Kidney (tissue), 14 donors: ENCODE data around the gene IFNK. TPM values are rescaled to one million over a fixed set of nuclear protein-coding genes. Genes with fewer than 3 reads are reported as not detected.

Experiments used
- DNase-seq, 5 donors: peaks; one replicate each; pipeline ENCODE4 v3.0.0-alpha.2; 2013 to 2020
- FAIRE-seq: peaks from 2 replicates; lab custom pipeline; 2012; peaks lifted over from hg19 to GRCh38; lab: Jason Lieb, UNC
- H3K27ac ChIP-seq, 2 donors: one replicate each; pipeline ENCODE4 v1.7.0; 2013; ENCODE audit warnings: low read depth in 2 of 2, low read length in 2 of 2, inconsistent platforms in 1 of 2
- H3K27me3 ChIP-seq: one replicate; pipeline ENCODE4 v1.7.1; 2013; ENCODE audit warnings: low read length, inconsistent platforms; ENCODE audit not compliant: control insufficient read depth, insufficient read depth
- H3K36me3 ChIP-seq, 3 donors: one replicate each; pipeline versions ENCODE4 v1.7.0 to v1.7.1; 2013; ENCODE audit warnings: low read length in 3 of 3, control low read depth in 1 of 3, inconsistent platforms in 1 of 3; ENCODE audit not compliant: insufficient read depth in 3 of 3, control insufficient read depth in 2 of 3
- H3K4me1 ChIP-seq, 3 donors: one replicate each; pipeline versions ENCODE4 v1.7.0 to v1.7.1; 2013; ENCODE audit warnings: low read length in 3 of 3, inconsistent platforms in 1 of 3, low read depth in 1 of 3; ENCODE audit not compliant: control insufficient read depth in 2 of 3, insufficient read depth in 2 of 3
- H3K4me3 ChIP-seq, 3 donors: one replicate each; pipeline versions ENCODE4 v1.7.0 to v1.8.1; 2013; ENCODE audit warnings: low read length in 3 of 3, control low read depth in 1 of 3, inconsistent platforms in 1 of 3
- H3K9ac ChIP-seq, 3 donors: one replicate each; pipeline versions ENCODE4 v1.7.0 to v1.7.1; 2013; ENCODE audit warnings: low read length in 3 of 3, control low read depth in 1 of 3, inconsistent platforms in 1 of 3
- H3K9me3 ChIP-seq, 3 donors: one replicate each; pipeline versions ENCODE4 v1.7.0 to v1.7.1; 2013; ENCODE audit warnings: low read length in 3 of 3, control low read depth in 1 of 3, inconsistent platforms in 1 of 3; ENCODE audit not compliant: control insufficient read depth in 2 of 3, insufficient read depth in 1 of 3
- intact Hi-C: fragments of 100-400 bp; cut with DNase I; formaldehyde crosslinking; loops from one replicate; pipeline ENCODE4 v1.11.1; 2022
- polyA plus RNA-seq: library from polyadenylated mRNA; stranded (reverse); fragments of 350-450 nt; fragmentation: Illumina TruSeq; extraction: RNeasy Lipid Tissue Mini Kit (QIAGEN cat#74804); gene quantifications from one replicate; pipeline ENCODE4 v1.2.3, GENCODE V29; 2014; ENCODE audit warnings: low read depth, low replicate concordance; ENCODE audit not compliant: insufficient read depth
- total RNA-seq: library from RNA; stranded (reverse); fragmentation: NEBNext Ultra II Directional; extraction: Animal tissue kit (Norgen Biotek cat#: 25700); gene quantifications from one replicate; pipeline ENCODE4 v1.2.1, GENCODE V29; 2021
- TF ChIP-seq, protein P1 (sequence below): IDR thresholded peaks from 3 replicates; pipeline ENCODE4 v1.5.1; 2012; ENCODE audit warnings: mild to moderate bottlenecking, moderate library complexity, borderline replicate concordance; ENCODE audit not compliant: insufficient read depth; ENCODE audit errors: extremely low read depth
- donor health status: control.
- donor health status: control.
- donor health status: control.
- donor health status: control.
- donor health status: control.
- donor health status: DM: yes; HTN: yes; CAD: no.
- donor health status: Normal renal cell carcinoma (clear cell type).

Gene IFNK
- total and polyA plus RNA-seq, 2 donors from 2014 or later: not detected

DNA sequence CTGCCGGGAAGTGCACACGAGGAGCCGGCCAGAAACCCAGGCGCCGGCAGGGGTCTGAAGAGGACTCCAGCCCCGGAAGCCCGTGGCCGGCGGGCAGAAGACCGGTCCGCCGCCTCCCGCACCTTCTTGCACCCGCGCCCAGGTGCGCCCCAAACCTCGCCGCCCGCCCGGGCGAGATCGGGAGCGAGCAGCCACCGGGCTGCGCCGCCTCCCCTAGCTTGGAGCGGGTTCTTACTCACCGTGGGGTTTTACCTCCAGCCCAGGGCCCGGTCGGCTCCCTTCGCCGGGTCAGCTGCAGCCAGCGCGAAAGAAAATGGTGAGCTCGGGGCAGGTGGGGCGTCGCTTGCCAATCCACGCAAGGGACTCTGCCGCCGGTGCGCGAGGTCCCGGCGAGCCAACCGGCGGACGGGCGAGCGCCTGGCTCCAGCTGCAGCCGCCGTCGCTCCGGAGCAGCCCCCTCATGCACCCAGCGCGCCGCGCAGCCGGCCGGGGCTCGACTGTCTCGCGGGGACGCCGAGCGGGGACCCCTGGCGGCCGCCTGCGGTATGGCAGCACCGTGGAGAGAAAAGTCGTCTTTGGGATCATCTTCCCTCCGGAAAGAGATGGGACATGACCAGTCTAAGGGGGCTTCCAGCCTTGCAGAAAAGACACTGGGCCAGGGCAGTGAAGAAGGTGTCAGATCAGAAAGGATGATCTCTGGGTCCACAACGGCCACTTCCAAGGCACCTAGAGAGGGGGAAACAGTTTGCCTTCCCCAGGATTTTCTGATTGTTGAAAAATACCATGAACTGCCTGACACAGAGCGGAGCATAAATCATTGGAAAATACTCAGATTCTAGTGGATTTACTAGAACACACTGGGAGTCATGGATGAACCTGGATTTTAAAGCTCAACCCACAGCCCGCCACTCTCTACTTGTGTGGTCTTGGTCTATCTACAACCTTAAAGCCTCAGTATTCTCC, 5.5 kb downstream of the IFNK start, which contains the start of gene MOB3B:
MOB3B (minus strand) TSS at position 499 of the 963 bp plus-strand sequence. CDS start 74,264 bp downstream, outside the sequence.
- H3K36me3 ChIP-seq: no peaks in the 10 kb centered on the region
- H3K27me3 ChIP-seq: no peaks in the 10 kb centered on the region
- H3K4me3 ChIP-seq: peak within 1 kb of the TSS; percentile 77 to 89 (median 83)
- H3K4me1 ChIP-seq: peaks cover 4 to 7% (median 5%) of the 10 kb centered on the region in 3 donors
- TF ChIP-seq, protein P1, sequence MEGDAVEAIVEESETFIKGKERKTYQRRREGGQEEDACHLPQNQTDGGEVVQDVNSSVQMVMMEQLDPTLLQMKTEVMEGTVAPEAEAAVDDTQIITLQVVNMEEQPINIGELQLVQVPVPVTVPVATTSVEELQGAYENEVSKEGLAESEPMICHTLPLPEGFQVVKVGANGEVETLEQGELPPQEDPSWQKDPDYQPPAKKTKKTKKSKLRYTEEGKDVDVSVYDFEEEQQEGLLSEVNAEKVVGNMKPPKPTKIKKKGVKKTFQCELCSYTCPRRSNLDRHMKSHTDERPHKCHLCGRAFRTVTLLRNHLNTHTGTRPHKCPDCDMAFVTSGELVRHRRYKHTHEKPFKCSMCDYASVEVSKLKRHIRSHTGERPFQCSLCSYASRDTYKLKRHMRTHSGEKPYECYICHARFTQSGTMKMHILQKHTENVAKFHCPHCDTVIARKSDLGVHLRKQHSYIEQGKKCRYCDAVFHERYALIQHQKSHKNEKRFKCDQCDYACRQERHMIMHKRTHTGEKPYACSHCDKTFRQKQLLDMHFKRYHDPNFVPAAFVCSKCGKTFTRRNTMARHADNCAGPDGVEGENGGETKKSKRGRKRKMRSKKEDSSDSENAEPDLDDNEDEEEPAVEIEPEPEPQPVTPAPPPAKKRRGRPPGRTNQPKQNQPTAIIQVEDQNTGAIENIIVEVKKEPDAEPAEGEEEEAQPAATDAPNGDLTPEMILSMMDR: peak; percentile 90
- peak within 1 kb of the TSS; percentile 63 to 81 (median 77) for H3K9ac ChIP-seq
- intact Hi-C loops: loop anchor here (10.0 kb wide), 1 partner anchor 195 kb away; no protein-coding TSS in a partner anchor
- H3K27ac ChIP-seq: peak within 1 kb of the TSS; percentile 82
- no peaks in the 10 kb centered on the region for H3K9me3 ChIP-seq
- DNase-seq (peak; percentile 88 to 94 (median 92)), FAIRE-seq (no peak)

DNA sequence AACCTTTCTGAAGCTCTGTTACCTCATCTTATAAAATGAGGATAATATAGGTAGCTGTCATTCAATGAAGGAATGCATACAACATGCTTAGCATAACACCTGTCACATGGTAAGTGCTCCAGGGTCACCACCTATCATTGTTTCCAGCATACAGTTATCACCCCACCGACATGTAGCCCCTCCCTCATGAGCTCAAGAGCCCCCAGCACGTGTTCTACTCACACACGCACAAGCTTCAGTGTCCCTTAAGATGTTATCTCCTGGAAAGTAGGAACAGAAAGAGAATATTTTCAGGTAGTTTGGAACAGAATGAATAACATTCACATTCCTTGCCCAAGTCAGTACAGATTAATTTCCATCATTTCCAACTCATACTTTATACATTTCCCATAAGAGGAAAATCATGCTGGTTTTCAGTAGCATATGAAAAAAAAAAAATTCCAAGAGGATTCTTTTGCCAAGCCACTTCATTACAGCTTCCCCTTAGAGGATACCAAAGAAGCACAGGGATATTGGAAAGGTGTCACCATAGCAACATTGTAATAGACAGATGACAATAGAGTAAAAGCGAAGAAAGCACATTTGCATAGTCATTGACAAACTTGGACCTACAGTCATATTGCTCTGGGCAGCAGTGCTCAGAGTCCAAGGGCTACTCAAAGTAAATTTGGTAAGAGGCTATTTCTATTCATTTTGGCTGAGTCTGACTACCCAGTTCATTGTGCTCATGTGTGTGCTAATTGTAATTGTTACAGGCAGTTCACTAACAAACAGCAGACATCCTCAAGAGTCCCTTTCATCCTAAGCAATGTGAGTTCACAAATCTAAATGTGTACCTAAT, 7.0 kb downstream of the IFNK start:
- Histone ChIP-seq H3K9ac (no peak overlapping the region), H3K9me3 (no peaks in the 10 kb centered on the region), H3K4me3 (no peak overlapping the region), H3K27me3 (no peaks in the 10 kb centered on the region), H3K36me3 (peaks cover 0 to 2% (median 0%) of the 10 kb centered on the region in 3 donors), H3K27ac (no peak overlapping the region), H3K4me1 (peaks cover 5 to 7% (median 6%) of the 10 kb centered on the region in 3 donors)
- intact Hi-C loops: no loop called here
- FAIRE-seq (no peak), DNase-seq (no peak)
- TF ChIP-seq, protein P1: no peak

DNA sequence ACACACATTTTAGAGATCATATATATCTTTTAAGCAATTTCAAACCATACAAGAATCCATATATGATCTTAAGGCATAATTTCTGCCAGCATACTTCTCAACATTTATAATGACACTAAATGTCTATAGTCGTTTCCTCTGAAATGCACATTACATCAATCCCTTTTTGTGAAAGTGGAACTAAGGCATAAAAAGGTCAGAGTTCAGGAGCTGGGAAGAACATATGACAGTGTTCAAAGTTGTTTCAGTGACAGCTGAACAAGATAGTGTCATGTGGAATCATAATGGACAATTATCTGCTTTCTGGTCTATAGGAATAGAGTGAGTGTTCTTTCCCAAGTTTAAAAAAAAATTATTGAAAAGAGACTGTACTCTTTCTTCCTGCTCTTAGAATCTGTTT, 8.0 kb downstream of the IFNK start:
- H3K4me3 ChIP-seq: no peak overlapping the region
- H3K9ac ChIP-seq: no peak overlapping the region
- TF ChIP-seq, protein P1: no peak
- no peak for FAIRE-seq
- H3K36me3 ChIP-seq: peaks cover 0 to 2% (median 0%) of the 10 kb centered on the region in 3 donors
- H3K27me3 ChIP-seq: no peaks in the 10 kb centered on the region
- no peaks in the 10 kb centered on the region for H3K9me3 ChIP-seq
- no peak for DNase-seq
- intact Hi-C loops: no loop called here
- peaks cover 4 to 9% (median 5%) of the 10 kb centered on the region in 3 donors for H3K4me1 ChIP-seq
- H3K27ac ChIP-seq: no peak overlapping the region
